Measurements from ENCODE around the gene ROS1.

- no peak for TF ChIP-seq CTCF (IDR thresholded peaks at IDR 0.05 in 8 of 11, conservative IDR thresholded peaks at IDR 0.05 in 3 of 11)
- no peak for TF ChIP-seq POLR2AphosphoS5 (IDR thresholded peaks at IDR 0.05)
- no peak for TF ChIP-seq POLR2A (IDR thresholded peaks at IDR 0.05)
Observed at GRCh38 chr6:117444600-117444999, 18.9 kb upstream of the ROS1 start.
